Effector CD8-positive, alpha-beta T cell (primary cell): ENCODE data around the gene RTL5.
A peak's percentile ranks its signal among the peaks of the same experiment; 100 is the strongest.

Source experiments
- DNase-seq: peaks from one replicate; lab custom pipeline; 2025; lab: John Stamatoyannopoulos, UW

RTL5 gene

GRCh38 chrX:72110051-72110875, 21.5 kb downstream of the RTL5 start:
- no peak for DNase-seq

GRCh38 chrX:72108666-72109065, 23.0 kb downstream of the RTL5 start:
- DNase-seq, result no peak

GRCh38 chrX:72107841-72108595, 23.7 kb downstream of the RTL5 start:
- DNase-seq, result no peak

GRCh38 chrX:72107320-72107719, 24.4 kb downstream of the RTL5 start:
- DNase-seq, result no peak

GRCh38 chrX:72105436-72105835, 26.3 kb downstream of the RTL5 start:
- DNase-seq, result peak; percentile 0

GRCh38 chrX:72102760-72103159, 29.0 kb downstream of the RTL5 start:
- DNase-seq, result no peak

GRCh38 chrX:72102126-72102525, 29.6 kb downstream of the RTL5 start:
- DNase-seq, result no peak

GRCh38 chrX:72101597-72102037, 30.1 kb downstream of the RTL5 start:
- DNase-seq, result no peak

GRCh38 chrX:72100824-72101351, 30.8 kb downstream of the RTL5 start:
- peak; percentile 28 for DNase-seq

- DNase-seq, result no peak
These were observed 31.5 kb downstream of the RTL5 start for GRCh38 chrX:72100051-72100755.

- no peak for DNase-seq
These were observed 34.6 kb downstream of the RTL5 start for GRCh38 chrX:72097098-72097497.

GRCh38 chrX:72095370-72095769, 36.3 kb downstream of the RTL5 start:
- no peak for DNase-seq

GRCh38 chrX:72094894-72095293, 36.8 kb downstream of the RTL5 start:
- peak; percentile 1 for DNase-seq

GRCh38 chrX:72089254-72089653, 42.5 kb downstream of the RTL5 start:
- DNase-seq, result no peak

- no peak for DNase-seq
These were observed 43.0 kb downstream of the RTL5 start for GRCh38 chrX:72088761-72089160.

- no peak for DNase-seq
These were observed 44.7 kb downstream of the RTL5 start for GRCh38 chrX:72086995-72087394.

GRCh38 chrX:72084114-72084513, 47.6 kb downstream of the RTL5 start:
- DNase-seq, result no peak

- no peak for DNase-seq
These were observed 48.4 kb downstream of the RTL5 start for GRCh38 chrX:72083291-72083690.

GRCh38 chrX:72081605-72082320, 50.0 kb downstream of the RTL5 start:
- DNase-seq, result no peak

GRCh38 chrX:72080800-72081199, 50.9 kb downstream of the RTL5 start:
- DNase-seq, result no peak

- DNase-seq, result no peak
These were observed 51.6 kb downstream of the RTL5 start for GRCh38 chrX:72080150-72080549.

GRCh38 chrX:72079607-72080006, 52.1 kb downstream of the RTL5 start:
- DNase-seq, result no peak
